Neural cell (in vitro differentiated cells): ENCODE results near the gene RAI14. TPM values are rescaled to one million over a fixed set of nuclear protein-coding genes. Genes with fewer than 3 reads are reported as not detected.
A peak's percentile ranks its signal among the peaks of the same experiment; 100 is the strongest.

Experiments
- H2AFZ ChIP-seq: fragments of 200-600, 300-800 bp; sonication (generic), shearing (Covaris generic); 2 replicates; pipeline ENCODE4 v1.6.0; 2014; ENCODE audit warnings: low read depth, mild to moderate bottlenecking, antibody characterized with exemption, low read length, moderate library complexity
- H3F3A ChIP-seq: fragments of 200-600 bp; shearing (Covaris generic); 2 replicates; pipeline ENCODE4 v1.6.1; 2016; ENCODE audit warnings: mild to moderate bottlenecking, moderate library complexity, mixed read lengths, antibody characterized with exemption, low read length; ENCODE audit not compliant: insufficient read depth, poor library complexity, severe bottlenecking
- H3K27ac ChIP-seq: fragments of 200-600, 300-800 bp; sonication (generic), shearing (Covaris generic); 2 replicates; pipeline ENCODE4 v1.5.1; 2014; ENCODE audit warnings: mild to moderate bottlenecking, low read length, moderate library complexity
- H3K27me3 ChIP-seq: fragments of 300-800, 200-600 bp; sonication (generic), shearing (Covaris generic); 2 replicates; pipeline ENCODE4 v1.6.0; 2014; ENCODE audit warnings: mild to moderate bottlenecking, low read depth, low read length, moderate library complexity; ENCODE audit not compliant: insufficient read depth
- H3K36me3 ChIP-seq: fragments of 300-800, 200-600 bp; sonication (generic), shearing (Covaris generic); 2 replicates; pipeline ENCODE4 v1.5.1; 2014; ENCODE audit warnings: mild to moderate bottlenecking, antibody characterized with exemption, low read length, moderate library complexity; ENCODE audit not compliant: insufficient read depth
- H3K4me2 ChIP-seq: fragments of 300-800, 200-600 bp; sonication (generic), shearing (Covaris generic); 2 replicates; pipeline ENCODE4 v1.6.0; 2014; ENCODE audit warnings: mild to moderate bottlenecking, low read length
- H3K4me3 ChIP-seq: fragments of 300-800, 200-600 bp; sonication (generic), shearing (Covaris generic); 2 replicates; pipeline ENCODE4 v1.5.1; 2014; ENCODE audit warnings: mild to moderate bottlenecking, low read length, moderate library complexity
- H3K79me2 ChIP-seq: fragments of 200-600 bp; shearing (Covaris generic); replicated peaks from 2 replicates; pipeline ENCODE4 v1.6.0; 2014; ENCODE audit warnings: mild to moderate bottlenecking, low read length, moderate library complexity; ENCODE audit not compliant: insufficient read depth
- H3K9ac ChIP-seq: fragments of 300-800, 200-600 bp; sonication (generic), shearing (Covaris generic); 2 replicates; pipeline ENCODE4 v1.6.1; 2016; ENCODE audit warnings: mild to moderate bottlenecking, low read length, mixed read lengths
- H3K9me2 ChIP-seq: fragments of 200-600 bp; shearing (Covaris generic); 2 replicates; pipeline ENCODE4 v1.6.1; 2016; ENCODE audit warnings: mild to moderate bottlenecking, low read length, mixed read lengths; ENCODE audit not compliant: insufficient read depth
- H3K9me3 ChIP-seq: fragments of 200-600, 300-800 bp; sonication (generic), shearing (Covaris generic); 2 replicates; pipeline ENCODE4 v1.6.1; 2016; ENCODE audit warnings: mild to moderate bottlenecking, mixed run types, low read length, moderate library complexity, mixed read lengths
- H4K20me1 ChIP-seq: fragments of 200-600 bp; shearing (Covaris generic); 2 replicates; pipeline ENCODE4 v1.6.1; 2016; ENCODE audit warnings: mild to moderate bottlenecking, mixed run types; ENCODE audit not compliant: insufficient read depth
- EP300 ChIP-seq: fragments of 450-650 bp; conservative IDR thresholded peaks from 2 replicates; pipeline ENCODE4 v1.6.1; 2014; ENCODE audit warnings: antibody characterized with exemption, mild to moderate bottlenecking, moderate library complexity; ENCODE audit not compliant: poor library complexity, severe bottlenecking
- EZH2 ChIP-seq: fragments of 200-600, 300-800 bp; shearing (Covaris generic), sonication (generic); IDR thresholded peaks from 2 replicates; pipeline ENCODE4 v1.6.1; 2014; ENCODE audit warnings: antibody characterized with exemption, low read length, borderline replicate concordance, mild to moderate bottlenecking; ENCODE audit not compliant: insufficient read depth, poor library complexity, severe bottlenecking
- MXI1 ChIP-seq: fragments of 450-650 bp; conservative IDR thresholded peaks from 2 replicates; pipeline ENCODE4 v1.6.1; 2014; ENCODE audit warnings: antibody characterized with exemption, mild to moderate bottlenecking; ENCODE audit not compliant: poor library complexity, severe bottlenecking
- POLR2AphosphoS5 ChIP-seq: IDR thresholded peaks from 2 replicates; pipeline ENCODE4 v1.6.1; 2012
- RAD21 ChIP-seq: fragments of 450-650 bp; conservative IDR thresholded peaks from 2 replicates; pipeline ENCODE4 v1.6.1; 2014; ENCODE audit warnings: antibody characterized with exemption, mild to moderate bottlenecking, moderate library complexity
- REST ChIP-seq: IDR thresholded peaks from 2 replicates; pipeline ENCODE4 v1.6.1; 2012; ENCODE audit warnings: borderline replicate concordance
- SMC3 ChIP-seq: fragments of 450-650 bp; conservative IDR thresholded peaks from 2 replicates; pipeline ENCODE4 v1.6.1; 2014; ENCODE audit warnings: antibody characterized with exemption, mild to moderate bottlenecking, moderate library complexity; ENCODE audit not compliant: poor library complexity
- TAF1 ChIP-seq: IDR thresholded peaks from 2 replicates; pipeline ENCODE4 v1.6.1; 2012; ENCODE audit warnings: low read depth
- polyA plus RNA-seq: library from polyadenylated mRNA; depleted of rRNA; stranded (reverse); fragments of >200 nt; gene quantifications from 2 replicates; pipeline ENCODE4 v1.2.3, GENCODE V29; 2014
- TF ChIP-seq, protein P1 (sequence below): fragments of 450-650 bp; IDR thresholded peaks from 2 replicates; pipeline ENCODE4 v1.5.1; 2014; ENCODE audit warnings: antibody characterized with exemption, mild to moderate bottlenecking, moderate library complexity; ENCODE audit not compliant: poor library complexity, severe bottlenecking

The RAI14 gene
- polyA plus RNA-seq, 1 donor from 2014 or later: 7.8 TPM

DNA sequence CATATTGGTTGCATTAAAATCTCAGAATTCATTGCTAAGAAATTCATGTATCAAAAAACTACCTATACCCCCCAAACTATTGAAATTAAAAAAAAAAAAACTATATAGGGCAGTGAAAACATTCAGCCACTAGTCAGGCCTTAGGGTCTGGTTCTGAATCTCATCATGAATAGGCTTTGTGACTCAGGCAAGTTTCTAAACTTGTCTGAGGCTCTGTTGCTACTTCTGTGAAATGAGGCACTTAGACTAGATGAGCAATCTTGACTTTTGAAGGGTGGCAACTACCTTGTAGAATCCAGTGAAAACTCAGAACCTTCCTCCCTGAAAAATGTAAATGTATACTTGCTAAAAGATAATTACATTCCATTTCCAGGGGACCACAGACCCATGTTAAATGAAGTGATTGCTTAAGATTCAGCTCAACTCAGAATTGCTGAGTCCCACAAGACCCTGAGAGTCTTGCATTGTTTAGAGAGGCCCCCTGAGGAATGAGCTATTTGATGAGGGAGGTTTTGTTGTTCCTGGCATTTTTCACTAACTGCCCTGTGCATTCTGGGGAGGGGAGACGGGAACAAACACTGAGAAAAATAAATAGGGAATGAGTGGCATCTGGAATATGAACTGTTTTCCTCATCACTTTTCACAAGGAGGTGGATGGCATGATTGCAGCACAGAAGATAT is 29.5 kb downstream of the RAI14 start:
- peaks cover 7% of the 10 kb centered on the region for H3F3A ChIP-seq
- no peak for TF ChIP-seq MXI1
- TF ChIP-seq EZH2: no peak
- no peak for TF ChIP-seq EP300
- TF ChIP-seq TAF1: no peak
- no peak for TF ChIP-seq REST
- no peak for TF ChIP-seq POLR2AphosphoS5
- TF ChIP-seq SMC3: no peak
- no peak for TF ChIP-seq RAD21
- TF ChIP-seq, protein P1, sequence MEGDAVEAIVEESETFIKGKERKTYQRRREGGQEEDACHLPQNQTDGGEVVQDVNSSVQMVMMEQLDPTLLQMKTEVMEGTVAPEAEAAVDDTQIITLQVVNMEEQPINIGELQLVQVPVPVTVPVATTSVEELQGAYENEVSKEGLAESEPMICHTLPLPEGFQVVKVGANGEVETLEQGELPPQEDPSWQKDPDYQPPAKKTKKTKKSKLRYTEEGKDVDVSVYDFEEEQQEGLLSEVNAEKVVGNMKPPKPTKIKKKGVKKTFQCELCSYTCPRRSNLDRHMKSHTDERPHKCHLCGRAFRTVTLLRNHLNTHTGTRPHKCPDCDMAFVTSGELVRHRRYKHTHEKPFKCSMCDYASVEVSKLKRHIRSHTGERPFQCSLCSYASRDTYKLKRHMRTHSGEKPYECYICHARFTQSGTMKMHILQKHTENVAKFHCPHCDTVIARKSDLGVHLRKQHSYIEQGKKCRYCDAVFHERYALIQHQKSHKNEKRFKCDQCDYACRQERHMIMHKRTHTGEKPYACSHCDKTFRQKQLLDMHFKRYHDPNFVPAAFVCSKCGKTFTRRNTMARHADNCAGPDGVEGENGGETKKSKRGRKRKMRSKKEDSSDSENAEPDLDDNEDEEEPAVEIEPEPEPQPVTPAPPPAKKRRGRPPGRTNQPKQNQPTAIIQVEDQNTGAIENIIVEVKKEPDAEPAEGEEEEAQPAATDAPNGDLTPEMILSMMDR: no peak
- H3K36me3 ChIP-seq: no peaks in the 10 kb centered on the region
- H3K4me3 ChIP-seq: peak overlapping the region; percentile 1
- no peak overlapping the region for H2AFZ ChIP-seq
- H3K4me2 ChIP-seq: no peak overlapping the region
- peaks cover 33% of the 10 kb centered on the region for H3K79me2 ChIP-seq
- no peaks in the 10 kb centered on the region for H3K9me3 ChIP-seq
- no peaks in the 10 kb centered on the region for H4K20me1 ChIP-seq
- peak overlapping the region; percentile 93 for H3K27ac ChIP-seq
- H3K9me2 ChIP-seq: no peaks in the 10 kb centered on the region
- H3K9ac ChIP-seq: no peak overlapping the region
- no peaks in the 10 kb centered on the region for H3K27me3 ChIP-seq

DNA sequence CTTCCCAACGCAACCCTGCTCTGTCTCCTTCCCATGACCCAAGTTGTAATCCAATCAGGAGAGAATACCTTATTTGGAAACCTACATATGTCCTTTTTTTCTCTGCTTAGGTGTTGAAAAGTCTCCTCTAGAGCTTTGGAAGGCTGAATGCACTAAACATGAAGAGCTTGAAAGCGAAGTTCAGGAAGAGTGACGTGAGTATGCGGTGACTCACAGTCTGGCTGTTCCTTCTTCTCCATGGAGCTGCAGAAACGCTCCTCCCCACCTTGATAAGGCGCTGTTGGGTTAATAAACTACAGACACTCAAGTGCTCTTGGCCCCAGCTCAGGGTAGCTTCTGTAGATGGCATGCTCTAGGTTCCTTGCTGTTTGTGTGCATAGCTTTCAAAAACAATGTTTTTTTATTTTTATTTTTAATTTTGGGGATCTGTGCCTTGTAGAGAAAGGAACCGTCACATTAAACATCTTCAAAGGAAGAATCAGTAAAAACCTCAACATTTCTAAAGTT is 30.7 kb downstream of the RAI14 start:
- Histone ChIP-seq H3K4me3 (no peak overlapping the region), H3K79me2 (peaks cover 21% of the 10 kb centered on the region), H3K27ac (peak overlapping the region; percentile 93), H3K36me3 (no peaks in the 10 kb centered on the region), H2AFZ (no peak overlapping the region), H3K9ac (no peak overlapping the region), H3K9me3 (no peaks in the 10 kb centered on the region), H3K9me2 (no peaks in the 10 kb centered on the region), H4K20me1 (no peaks in the 10 kb centered on the region), H3K27me3 (no peaks in the 10 kb centered on the region), H3F3A (peaks cover 7% of the 10 kb centered on the region), H3K4me2 (no peak overlapping the region)
- TF ChIP-seq REST (no peak), SMC3 (no peak), RAD21 (no peak), EP300 (no peak), POLR2AphosphoS5 (no peak), EZH2 (no peak), TAF1 (no peak), MXI1 (no peak)
- TF ChIP-seq, protein P1: no peak
